GOT3 (cell line): Measurements from ENCODE around the gene KDM4C.
"Not testable (repeated sequence)": the region's sequence is repeated elsewhere in the genome, so short reads cannot be mapped to it uniquely, and the experiment has no call there.

Experiments
- DNase-seq: peaks from one replicate; lab custom pipeline; 2025; ENCODE audit warnings: mixed read lengths; lab: John Stamatoyannopoulos, UW

The KDM4C gene

GRCh38 chr9:6757456-6758247 lies at the start of gene KDM4C:
Gene KDM4C, plus strand, starts transcription at chr9:6757973. Its CDS starts 35,016 bp downstream, at chr9:6792989.
- peak; percentile 66 for DNase-seq

GRCh38 chr9:6708732-6709131 lies 49.0 kb upstream of the KDM4C start:
- no peak for DNase-seq

- no peak for DNase-seq
These were observed 46.4 kb upstream of the KDM4C start for GRCh38 chr9:6711403-6711802.

DNA sequence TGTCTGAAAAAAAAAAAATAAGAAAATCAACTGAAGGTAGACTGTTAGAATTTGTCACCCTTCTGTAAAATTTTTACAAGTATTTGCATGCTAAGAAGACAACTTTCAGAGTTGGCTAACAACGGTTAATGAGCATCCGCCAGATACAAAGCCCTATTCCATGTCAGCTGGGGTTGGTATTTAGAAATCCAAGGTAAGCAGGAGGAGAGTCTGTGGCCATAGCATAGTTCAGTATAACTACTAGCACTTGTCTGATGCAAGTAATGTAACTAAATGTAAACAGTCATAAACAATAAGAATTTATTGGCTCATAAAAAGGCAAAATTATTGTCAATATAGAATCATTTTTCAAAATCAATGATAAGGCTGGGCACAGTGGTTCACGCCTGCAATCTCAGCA lies 45.7 kb upstream of the KDM4C start:
- no peak for DNase-seq

DNA sequence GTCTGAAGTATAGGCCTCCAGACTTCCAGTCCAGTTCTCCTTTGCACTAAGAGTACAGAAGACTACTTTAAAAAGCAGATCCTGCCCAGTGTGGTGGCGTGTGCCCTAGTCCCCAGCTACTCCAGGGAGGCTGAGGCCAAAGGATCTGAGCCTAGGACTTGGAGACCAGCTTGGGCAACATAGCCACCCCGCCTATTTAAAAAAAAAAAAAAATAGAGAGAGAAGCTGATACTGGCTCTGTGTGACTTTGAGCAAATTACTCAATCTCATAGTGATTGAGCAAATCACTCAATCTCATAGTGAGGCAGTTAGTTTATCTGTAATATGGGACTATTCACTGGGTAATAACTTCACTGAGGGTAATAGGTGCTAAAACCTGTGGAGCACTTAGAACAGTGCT lies 43.6 kb upstream of the KDM4C start:
- no peak for DNase-seq

- DNase-seq: not testable (repeated sequence)
These were observed 42.5 kb upstream of the KDM4C start for GRCh38 chr9:6715153-6715754.

DNA sequence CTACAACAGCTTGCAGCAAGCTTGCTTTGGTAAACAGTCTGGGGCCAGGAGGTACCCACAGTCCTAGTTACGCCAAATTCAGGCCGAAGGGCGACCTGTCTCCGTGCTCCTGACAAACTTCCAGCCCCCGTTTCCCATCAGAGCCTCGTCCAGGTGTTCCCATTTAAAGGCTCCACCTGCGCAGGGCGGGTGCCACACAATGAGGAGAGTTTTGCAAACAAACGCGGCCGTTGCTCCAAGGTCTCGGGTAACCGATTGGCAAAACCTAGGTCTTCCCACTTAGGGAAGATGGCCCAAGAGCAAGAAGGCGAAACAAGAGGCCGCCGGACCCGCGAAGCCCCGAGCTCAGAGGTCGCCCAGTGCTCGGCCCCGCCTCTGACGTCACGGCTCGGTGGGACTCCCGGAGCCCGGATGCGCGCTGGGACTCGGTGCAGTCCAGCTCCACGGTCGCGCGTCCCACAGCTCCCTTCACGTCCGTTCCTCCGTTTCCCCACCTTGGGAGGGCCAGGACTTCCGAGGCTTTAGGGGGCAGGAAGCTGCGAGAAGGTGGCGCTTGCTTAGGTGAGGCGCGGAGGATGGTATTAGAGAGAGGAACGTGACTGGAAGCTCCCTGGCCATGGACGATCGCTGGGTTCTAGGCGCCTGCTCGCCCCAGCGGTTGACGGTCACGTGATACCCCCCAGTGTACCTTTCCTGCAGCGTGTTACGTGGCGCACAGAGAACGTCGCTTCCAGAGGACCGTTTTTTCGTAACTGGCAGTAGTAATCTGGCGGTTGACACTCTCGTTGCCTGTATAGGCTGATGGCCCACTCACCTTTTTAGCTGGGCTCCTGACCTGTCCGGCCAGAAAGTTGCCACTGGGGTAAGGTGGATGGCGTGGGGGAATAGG lies 41.8 kb upstream of the KDM4C start:
- DNase-seq: no peak

DNA sequence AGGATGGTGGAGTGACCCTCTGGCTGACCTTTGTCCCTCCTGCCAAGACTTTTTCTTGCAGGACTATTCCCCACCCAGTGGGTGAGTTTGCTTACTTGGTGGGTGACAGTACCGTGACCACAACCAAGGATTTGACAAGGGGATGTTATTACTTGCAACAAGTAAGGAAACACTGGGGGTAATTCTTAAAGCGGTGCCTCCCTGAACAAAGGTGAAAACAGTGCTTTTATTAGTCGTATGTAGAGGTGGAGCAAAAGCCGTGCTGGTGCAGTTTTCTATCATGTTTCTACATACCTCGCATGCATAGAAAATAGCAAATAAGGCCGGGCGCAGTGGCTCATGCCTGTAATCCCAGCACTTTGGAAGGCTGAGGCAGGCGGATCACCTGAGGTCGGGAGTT lies 41.0 kb upstream of the KDM4C start:
- DNase-seq: no peak

DNA sequence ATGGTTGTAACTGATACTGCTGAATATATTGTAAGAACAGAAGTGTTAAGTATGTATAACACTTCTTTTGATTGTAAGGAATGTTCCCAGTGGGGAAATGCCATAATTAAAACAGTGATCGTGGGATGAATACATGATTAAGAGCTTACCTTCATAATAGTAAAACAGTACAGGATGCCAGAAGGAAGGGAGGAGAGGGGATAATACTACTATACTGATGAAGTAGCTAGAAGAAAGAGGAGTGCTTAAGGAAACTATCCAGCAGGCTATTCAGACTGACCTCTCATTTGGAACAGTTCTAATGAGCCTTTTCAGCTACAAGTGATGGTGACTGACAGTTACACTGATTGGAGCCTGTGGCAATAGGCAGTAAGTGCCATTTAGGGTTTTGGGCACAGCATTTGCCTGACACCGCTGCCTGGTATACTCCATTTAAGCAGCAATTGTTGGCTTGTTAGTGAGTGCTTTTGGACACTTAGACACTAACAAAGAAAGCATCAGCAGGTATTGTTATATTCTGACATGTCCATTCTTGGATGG lies 33.8 kb upstream of the KDM4C start:
- DNase-seq: no peak

DNA sequence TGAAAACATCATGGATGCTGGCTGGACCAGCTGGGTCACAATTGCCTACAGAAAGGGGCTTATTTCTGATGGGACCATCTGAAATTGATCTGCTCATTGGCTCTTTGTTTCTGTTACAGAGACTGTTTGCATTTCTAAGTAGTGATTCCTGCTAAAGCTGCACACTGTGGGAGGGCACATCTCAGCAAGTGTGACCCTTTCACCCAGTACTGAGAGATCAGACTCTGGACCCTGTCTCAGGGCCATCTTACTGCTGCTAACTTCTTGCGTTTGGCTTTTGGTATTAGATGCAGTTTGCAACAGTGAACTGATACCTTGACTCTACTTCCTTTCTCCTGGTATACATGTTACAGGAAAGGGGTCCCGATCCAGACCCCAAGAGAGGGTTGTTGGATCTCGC lies 24.5 kb upstream of the KDM4C start:
- no peak for DNase-seq

DNA sequence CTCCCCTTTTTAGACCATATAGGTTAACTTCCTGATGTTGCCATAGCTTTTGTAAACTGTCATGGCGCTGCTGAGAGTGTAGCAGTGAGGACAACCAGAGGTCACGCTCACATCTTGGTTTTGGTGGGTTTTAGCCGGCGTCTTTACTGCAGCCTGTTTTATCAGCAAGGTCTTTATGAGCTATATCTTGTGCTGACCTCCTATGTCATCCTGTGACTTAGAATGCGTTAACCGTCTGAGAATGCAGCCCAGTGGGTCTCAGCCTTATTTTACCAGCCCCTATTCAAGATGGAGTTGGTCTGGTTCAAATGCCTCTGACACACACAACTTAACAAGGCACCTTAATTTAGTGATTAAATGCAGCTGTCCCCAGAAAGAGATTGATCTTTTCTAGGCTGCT lies 23.9 kb upstream of the KDM4C start:
- DNase-seq: no peak

GRCh38 chr9:6735422-6735821 lies 22.4 kb upstream of the KDM4C start:
- DNase-seq: no peak

DNA sequence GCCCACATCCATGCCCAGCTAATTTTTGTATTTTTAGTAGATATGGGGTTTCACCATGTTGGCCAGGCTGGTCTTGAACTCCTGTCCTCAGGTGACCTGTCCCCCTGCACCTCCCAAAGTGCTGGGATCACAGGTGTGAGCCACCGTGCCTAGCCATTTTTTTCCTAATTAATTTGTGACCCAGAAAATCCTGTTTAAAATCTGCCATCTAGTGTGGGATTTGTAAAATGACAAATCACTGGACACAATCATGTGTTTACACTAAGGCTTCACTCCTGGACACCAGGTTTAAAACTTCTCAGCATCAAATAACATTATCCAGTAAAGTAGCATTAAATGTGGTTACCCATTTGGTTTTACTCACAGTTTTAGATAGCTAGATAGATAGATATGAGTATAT lies 18.6 kb upstream of the KDM4C start:
- no peak for DNase-seq

GRCh38 chr9:6748861-6749260 lies 8.9 kb upstream of the KDM4C start:
- not testable (repeated sequence) for DNase-seq

GRCh38 chr9:6754861-6755260 lies 2.9 kb upstream of the KDM4C start:
- DNase-seq: not testable (repeated sequence)

GRCh38 chr9:6757132-6757455 lies 679 bp upstream of the KDM4C start:
- DNase-seq: no peak

DNA sequence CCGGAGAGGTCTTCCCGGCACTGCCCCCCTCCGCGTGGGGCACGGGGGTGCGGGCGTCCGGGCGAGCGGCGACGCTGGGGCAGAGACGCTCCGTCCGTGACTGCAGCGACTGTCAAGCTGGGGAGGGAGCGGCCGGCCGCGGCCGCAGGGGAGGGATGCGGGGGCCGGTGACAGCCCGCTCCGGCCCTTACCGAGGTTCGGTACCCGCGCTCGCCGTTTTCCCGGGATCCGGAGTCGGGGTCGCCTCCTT lies 400 bp downstream of the KDM4C start:
- DNase-seq: no peak

DNA sequence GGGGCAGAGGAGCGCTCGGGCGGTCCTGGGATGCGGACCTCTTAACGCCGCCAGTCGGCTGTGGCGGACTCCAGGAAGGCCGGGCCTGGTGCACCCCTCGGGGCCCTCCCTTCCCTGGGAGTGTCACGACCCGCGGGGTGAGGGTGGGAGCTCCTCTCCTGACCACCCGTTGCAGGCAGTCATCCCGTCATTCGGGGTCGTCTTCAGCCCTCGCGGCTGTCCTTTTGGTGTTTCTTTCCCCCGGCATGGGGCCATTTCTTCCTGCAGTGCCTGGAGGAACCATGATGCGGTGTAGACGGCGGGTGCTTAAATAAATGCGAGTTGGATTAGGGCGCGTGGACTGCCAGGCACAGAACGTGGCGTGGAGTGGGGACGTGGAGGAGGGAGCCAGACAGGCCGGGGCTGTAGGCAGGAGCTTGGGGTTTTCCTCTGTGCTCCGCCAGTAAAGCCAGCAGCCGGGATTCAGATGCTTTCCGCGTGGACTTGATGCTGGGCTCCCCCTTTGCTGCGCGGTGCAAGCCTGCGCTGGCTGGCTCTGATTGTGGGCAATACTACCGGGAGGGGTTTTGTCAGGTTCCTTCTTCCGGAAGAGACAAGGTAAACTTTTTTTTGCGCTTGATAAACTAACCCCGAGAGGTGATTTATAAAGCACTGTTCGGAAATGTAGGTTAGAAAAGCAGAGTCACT lies 868 bp downstream of the KDM4C start:
- no peak for DNase-seq

DNA sequence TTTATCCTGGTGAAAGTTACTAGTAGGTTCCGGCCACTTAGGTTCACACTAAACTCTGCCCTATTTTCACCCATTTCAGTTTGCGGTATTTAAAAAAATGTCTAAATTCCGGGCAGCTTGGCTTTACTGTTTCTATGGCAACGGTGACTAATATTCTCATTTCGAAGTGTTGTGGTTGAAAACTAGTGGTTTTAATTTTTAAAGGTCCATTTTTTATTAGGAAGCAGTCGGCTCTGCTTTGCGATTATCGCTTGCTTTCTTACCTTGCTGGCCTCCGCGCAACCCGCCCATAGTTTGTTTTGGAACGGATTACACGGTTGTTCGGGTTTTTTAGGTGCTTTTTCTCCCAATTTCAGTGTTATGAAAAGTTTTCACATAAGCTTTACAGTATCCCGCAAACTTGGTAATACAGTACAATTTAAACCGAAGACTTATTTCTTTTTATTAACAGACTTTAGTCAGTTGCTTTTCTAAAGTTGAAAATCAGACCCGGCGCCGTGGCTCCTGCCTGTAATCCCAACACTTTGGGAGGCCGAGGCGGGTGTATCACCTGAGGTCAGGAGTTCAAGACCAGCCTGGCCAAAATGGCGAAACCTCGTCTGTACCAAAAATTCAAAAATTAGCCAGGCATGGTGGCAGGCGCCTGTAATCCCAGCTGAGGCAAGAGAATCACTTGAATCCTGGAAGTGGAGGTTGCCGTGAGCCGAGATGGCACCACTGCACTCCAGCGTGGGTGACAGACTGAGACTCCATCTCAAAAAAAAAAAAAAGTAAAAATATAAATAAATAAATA lies 1.6 kb downstream of the KDM4C start:
- DNase-seq: no peak

- no peak for DNase-seq
These were observed 3.5 kb downstream of the KDM4C start for GRCh38 chr9:6761306-6761705.

DNA sequence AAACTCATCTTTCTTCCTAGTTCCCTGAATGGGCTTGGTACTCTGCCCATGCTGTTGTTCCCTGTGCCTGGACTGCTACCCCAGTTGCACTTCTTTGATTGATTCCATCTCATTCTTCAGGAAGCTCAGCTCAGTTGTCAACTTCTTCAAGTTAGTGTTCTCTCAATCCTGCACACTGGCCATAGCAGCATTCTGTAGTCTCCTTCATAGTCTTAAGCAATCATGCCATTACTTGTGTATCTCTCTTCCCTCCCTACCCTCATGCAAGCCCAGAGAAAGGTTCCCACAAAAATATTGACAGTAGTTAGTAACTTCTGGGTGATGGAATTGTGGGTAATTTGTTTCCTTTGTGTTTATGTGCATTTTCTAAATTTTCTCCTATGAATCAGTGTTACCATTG lies 5.5 kb downstream of the KDM4C start:
- DNase-seq: no peak

DNA sequence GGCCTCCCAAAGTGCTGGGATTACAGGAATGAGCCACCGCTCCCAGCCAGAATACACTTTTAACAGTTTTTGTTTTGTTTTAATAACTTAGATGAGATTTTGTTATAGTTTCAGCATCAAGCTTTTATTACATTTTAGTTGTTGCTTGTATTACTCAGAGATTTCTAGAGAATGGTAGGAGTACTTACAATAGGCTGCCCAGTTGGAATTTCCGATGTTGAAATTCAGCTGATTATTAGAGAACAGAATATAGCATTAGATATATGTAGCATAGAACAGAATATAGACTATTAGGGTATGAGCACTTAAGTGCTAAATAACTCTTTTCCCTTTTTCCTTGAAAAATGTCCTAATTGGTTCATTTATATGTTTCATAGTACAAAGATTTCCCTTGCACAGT lies 6.2 kb downstream of the KDM4C start:
- DNase-seq: no peak
